ENCODE data around the gene RWDD3.

DNA sequence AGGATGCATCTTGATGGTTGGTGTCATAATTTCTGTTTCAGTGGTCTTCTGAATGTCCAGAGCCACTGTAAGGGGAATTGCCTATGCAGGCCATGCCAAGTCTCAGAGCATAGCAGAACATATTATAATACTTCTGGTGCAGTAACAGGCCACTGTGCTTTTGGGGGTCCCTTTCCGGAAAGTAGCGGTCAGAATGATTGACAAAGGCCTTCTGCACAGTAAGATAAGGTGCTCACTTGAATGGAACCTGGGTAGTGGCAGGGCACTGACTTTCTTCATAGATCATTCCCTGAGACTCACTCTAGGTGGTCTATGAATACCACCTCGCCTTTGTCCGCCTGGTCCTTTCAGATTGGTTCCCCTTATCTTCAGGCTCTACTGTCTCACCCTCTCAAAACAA lies 28.9 kb downstream of the RWDD3 start:
- TF ChIP-seq CTCF (IDR thresholded peaks at IDR 0.05) (no peak), EP300 (IDR thresholded peaks at IDR 0.05) (no peak), POLR2AphosphoS5 (IDR thresholded peaks at IDR 0.05) (no peak)

Measured in gastroesophageal sphincter (tissue), 3 donors.